ENCODE data around the gene ERVFRD-1.
"Not testable (repeated sequence)": the region's sequence is repeated elsewhere in the genome, so short reads cannot be mapped to it uniquely, and the experiment has no call there.

Gene ERVFRD-1

DNA sequence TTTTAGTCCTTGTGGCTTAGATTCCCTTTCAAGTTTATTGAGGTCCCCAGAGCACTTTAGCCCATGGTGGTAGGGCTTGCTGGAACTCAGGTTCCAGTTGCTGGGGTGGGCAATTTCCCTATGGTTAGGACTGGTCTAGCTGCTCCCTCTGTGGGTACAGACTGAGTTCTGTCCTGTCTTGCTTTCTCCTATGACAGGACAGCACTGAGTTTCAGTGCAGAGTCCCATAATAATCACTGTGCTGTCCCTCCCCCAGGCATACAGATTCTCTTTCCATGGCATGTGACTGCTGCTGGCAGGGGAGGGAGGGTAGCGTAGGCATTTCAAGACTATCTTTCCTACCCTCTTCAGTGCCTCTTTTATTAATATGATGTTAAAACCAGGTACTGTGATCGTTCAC is 17.1 kb upstream of the ERVFRD-1 start:
- DNase-seq (ENCODE audit: low read depth in 2 of 2) = no peak

- DNase-seq (ENCODE audit: low read depth in 2 of 2) = no peak
Measured at GRCh38 chr6:11126876-11127275, 15.4 kb upstream of the ERVFRD-1 start.

GRCh38 chr6:11123978-11124377 is 12.5 kb upstream of the ERVFRD-1 start:
- no peak for DNase-seq (ENCODE audit: low read depth in 2 of 2)

- no peak for DNase-seq (ENCODE audit: low read depth in 2 of 2)
Measured at GRCh38 chr6:11122380-11122779, 10.9 kb upstream of the ERVFRD-1 start.

DNA sequence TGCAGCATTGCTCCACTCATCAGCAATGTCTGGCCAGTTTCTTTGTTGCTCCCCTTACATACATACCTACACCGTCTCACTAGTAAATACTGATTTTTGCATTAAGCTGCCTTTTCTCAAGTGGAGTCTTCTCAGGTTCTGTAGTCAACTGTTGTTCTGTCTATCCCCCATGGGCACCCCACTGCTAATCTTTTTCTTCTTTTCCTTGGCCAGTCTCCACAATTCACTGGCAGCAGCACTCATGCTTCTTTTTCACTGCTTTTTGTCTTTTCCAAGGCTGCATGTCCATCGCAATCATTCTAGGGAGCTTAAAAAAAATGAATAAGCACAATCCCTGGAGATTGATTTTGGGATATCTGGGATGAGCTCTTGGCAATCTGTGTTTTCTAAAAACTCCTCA is 10.3 kb upstream of the ERVFRD-1 start:
- DNase-seq (ENCODE audit: low read depth in 2 of 2) = no peak

- DNase-seq (ENCODE audit: low read depth in 2 of 2) = no peak
Measured at GRCh38 chr6:11120271-11121005, 8.9 kb upstream of the ERVFRD-1 start.

DNA sequence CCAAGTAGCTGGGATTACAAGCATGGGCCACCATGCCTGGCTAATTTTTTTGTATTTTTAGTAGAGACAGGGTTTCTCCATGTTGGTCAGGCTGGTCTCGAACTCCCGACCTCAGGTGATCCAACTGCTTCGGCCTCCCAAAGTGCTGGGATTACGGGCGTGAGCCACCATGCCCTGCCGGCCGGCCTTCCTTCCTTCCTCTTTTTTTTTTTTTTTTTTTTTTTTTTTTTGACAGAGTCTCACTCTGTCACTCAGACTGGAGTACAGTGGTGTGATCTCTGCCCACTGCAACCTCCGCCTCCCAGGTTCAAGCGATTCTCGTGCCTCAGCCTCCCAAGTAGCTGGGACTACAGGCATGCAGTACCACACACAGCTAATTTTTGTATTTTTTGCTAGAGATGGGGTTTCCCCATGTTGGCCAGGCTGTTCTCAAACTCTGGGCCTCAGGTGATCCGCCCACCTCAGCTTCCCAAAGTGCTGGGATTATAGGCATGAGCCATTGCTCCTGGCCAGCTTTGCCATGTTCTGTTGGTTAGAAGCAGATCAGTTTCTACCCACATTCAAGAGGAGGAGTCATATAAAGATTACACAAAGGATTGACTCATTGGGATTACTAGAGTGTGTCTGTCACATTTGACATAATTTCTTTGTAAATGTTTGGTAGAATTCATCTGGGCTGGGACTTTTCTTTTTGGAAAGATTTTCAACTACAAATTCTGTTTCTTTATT is 4.4 kb upstream of the ERVFRD-1 start:
- DNase-seq (ENCODE audit: low read depth in 2 of 2) = peak in 1 of 2 donors; percentile 16

GRCh38 chr6:11113038-11113437 is 1.5 kb upstream of the ERVFRD-1 start:
- no peak for DNase-seq (ENCODE audit: low read depth in 2 of 2)

DNA sequence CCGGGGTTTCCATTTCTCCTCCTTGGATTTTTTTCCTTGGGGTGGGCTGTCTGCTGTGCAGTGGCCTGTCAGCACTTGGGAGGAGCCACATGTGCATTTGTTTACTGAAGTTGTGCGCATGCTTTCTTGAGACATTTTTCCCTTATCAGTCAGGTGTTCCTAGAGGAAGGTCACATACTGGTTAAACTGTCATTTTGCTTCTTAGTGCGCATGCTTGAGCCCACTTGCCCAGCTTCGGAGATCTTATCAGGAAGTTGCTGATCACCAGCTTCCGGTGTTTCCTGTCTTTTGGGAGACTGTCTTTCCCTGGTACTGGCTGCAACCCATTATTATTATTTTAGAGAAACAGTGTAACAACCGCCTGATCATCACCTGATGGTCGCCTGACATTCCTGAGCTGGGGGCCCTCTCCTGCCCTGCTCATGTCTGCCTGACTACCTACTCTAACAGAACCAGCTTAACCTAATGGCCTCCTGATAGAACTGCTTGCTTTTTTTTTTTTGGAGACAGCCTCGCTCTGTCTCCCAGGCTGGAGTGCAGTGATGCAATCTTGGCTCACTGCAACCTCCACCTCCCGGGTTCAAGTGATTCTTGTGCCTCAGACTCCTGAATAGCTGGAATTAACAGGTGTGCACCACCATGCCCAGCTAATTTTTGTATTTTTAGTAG is 378 bp upstream of the ERVFRD-1 start:
- no peak for DNase-seq (ENCODE audit: low read depth in 2 of 2)

DNA sequence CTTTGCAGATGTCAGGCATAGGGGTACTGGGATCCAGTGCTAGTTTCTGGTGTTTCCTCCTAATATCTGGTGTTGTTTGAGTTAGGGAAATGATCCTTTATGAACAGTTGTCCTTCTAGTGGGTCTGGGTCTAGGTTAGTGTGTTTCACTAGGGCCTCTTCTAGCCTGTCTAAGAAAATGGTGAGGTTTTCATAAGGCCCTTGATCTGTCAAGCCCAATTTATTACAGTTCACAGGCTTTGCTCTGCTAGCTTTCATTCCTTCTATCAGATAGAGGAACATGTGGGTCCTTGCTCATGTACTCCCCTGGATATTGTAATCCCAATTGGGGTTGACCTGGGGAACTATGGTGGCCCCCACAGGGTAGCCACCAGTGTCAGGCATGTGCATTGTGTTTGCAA is 2.8 kb downstream of the ERVFRD-1 start:
- DNase-seq (ENCODE audit: low read depth in 2 of 2) = no peak

DNA sequence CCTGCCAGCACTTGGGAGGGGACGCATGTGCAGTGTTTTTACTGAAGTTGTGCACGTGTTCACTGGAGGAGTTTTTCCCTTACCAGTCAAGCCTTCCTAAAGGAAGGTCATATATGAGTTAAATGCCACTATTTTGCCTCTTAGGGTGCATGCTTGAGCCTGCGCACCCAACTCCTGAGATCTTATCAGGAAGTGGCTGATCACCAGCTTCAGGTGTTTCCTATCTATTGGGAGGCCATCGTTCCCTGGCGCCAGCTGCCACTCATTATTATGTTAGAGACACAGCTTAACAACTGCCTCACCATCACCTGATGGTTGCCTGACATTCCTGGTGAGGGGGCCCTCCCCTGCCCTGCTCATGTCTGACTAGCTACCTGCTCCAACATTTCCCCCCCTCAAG is 8.5 kb downstream of the ERVFRD-1 start:
- DNase-seq (ENCODE audit: low read depth in 2 of 2) = no peak

- DNase-seq (ENCODE audit: low read depth in 2 of 2) = no peak
Measured at GRCh38 chr6:11101417-11101816, 10.1 kb downstream of the ERVFRD-1 start.

- DNase-seq (ENCODE audit: low read depth in 2 of 2) = no peak
Measured at GRCh38 chr6:11098004-11098403, 13.5 kb downstream of the ERVFRD-1 start.

DNA sequence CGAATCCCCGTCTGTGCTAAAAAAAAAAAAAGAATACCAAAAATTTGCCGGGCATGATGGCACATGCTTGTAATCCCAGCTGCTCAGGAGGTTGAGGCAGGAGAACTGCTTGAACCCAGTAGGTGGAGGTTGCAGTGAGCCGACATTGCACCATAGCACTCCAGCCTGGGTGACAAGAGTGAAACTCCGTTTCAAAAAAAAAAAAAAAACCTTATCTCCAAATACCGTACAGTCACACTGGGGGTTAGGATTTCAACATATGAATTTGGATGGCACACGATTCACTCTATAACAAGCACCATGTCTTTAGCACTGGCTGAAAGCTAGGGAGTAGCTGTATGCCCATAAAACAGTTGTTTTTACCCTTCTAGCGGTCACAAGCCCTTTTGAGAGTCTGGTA is 14.0 kb downstream of the ERVFRD-1 start:
- DNase-seq (ENCODE audit: low read depth in 2 of 2) = no peak

- no peak for DNase-seq (ENCODE audit: low read depth in 2 of 2)
Measured at GRCh38 chr6:11096109-11096508, 15.4 kb downstream of the ERVFRD-1 start.

DNA sequence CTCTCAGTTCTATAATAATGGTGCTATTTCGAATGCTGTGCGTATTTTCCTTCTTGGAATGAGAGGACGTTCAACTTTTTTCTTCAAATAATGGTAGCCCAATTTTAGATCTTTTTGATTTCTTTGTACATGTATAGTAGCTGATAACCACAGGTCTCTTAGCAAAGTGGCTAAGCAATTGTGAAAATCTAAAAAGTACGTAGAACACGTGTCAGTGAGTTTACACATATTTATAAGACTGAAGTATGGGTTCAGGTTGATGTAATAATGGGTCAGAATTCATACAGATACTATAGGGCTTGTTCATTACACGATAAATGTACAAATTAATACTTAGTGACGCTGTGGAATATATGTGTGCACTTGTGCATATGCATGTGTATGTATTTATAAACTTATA is 16.6 kb downstream of the ERVFRD-1 start:
- DNase-seq (ENCODE audit: low read depth in 2 of 2) = no peak

DNA sequence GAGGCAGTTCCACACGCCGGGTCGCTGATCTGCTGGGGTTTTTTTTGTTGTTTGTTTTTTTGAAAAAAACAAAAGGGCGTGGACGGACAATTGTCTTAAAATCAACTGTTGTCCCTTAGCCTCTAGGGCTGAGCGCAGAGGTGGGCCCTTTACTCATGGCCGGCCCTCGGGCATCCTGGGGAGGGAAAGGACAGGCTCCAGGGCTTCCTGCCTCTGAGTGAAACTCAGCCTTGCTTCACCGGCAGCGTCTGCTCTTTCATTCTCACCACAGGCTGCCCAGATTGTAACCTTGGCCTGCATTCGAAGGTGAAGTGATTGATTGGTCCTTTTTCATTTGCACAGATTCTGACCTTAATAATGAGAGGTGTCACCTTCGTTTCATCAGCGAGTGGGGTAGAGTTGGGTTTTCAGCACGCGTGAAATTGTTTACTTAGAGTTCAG is 17.1 kb downstream of the ERVFRD-1 start:
- DNase-seq (ENCODE audit: low read depth in 2 of 2) = peak; percentile 25 to 34

GRCh38 chr6:11093626-11094410 is 17.7 kb downstream of the ERVFRD-1 start, which contains the start of gene SMIM13:
Gene SMIM13 (plus strand): TSS chr6:11093834. CDS start chr6:11094314, 480 bp downstream.
- peak; percentile 92 to 93 for DNase-seq (ENCODE audit: low read depth in 2 of 2)

GRCh38 chr6:11093376-11093625 is 18.2 kb downstream of the ERVFRD-1 start:
- DNase-seq (ENCODE audit: low read depth in 2 of 2) = no peak

DNA sequence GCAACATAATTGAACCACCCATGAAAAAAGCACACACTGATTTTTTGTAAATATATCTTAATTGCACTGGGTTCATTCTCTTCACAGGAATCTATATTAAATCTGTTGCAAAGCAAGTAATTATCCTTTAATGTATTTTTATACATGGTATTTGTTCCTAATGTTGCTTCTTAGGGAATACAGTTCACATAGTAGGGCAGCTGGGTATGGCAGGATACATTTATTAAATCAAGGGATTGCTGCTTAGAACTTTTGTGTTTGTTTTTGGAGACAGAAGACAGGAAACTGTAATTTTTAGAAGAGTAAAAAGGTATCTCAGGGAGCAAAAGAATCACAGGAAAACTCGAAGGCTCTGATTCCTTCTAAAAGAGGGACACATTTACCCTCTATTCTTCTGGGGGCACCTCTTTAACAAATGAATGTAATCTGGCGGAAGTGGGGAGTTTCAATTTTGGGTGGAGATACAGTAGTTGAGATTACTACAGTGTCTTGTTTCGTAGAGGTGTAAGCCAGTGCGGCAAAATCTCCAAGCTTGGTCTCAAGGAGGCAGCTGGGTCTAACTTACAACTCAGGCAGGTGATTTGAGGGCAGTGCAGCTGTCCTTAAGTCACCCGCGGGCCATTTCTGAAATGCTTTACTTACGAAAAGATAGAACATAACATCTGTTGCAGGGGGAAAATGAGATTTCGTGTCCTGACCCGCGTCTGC is 18.7 kb downstream of the ERVFRD-1 start:
- no peak for DNase-seq (ENCODE audit: low read depth in 2 of 2)

GRCh38 chr6:11091141-11091540 is 20.4 kb downstream of the ERVFRD-1 start:
- not testable (repeated sequence) for DNase-seq (ENCODE audit: low read depth in 2 of 2)

DNA sequence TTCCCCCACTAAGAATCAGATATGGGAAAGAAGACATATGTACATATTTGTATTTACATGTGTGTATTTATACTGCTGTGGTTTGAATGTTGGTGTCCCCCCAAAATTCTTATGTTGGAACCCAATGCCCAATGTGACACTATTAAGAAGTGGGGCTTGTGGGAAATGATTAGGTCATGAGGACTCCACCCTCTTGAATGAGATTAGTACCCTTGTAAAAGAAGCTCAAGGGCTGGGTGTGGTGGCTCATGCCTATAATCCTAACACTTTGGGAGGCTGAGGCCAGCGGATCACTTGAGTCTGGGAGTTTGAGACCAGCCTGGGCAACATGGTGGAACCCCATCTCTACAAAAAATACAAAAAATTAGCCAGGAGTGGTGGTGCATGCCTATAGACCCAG is 21.8 kb downstream of the ERVFRD-1 start:
- DNase-seq (ENCODE audit: low read depth in 2 of 2) = no peak

Measured in stimulated activated CD4-positive, alpha-beta T cell treated with anti-CD3 and anti-CD28 coated beads, Interleukin-4, amount 100 ng/mL, for 48 hours (primary cell).